Right lobe of liver (tissue), 6 donors: Measurements from ENCODE around the gene HAP1. TPM values are rescaled to one million over a fixed set of nuclear protein-coding genes. Genes with fewer than 3 reads are reported as not detected.
A peak's percentile ranks its signal among the peaks of the same experiment; 100 is the strongest.
"Not testable (repeated sequence)": the region's sequence is repeated elsewhere in the genome, so short reads cannot be mapped to it uniquely, and the experiment has no call there.

ENCODE experiments used
- ATAC-seq, 4 donors: fragments of 200-7000 bp; cut with Tn5 transposase; one replicate each; pipeline ENCODE4 v1.9.1; 2020; ENCODE audit warnings: mild to moderate bottlenecking in 4 of 4, moderate library complexity in 4 of 4
- DNase-seq, 3 donors: peaks; one replicate each; pipeline ENCODE4 v3.0.0-alpha.2; 2020
- H3K27ac ChIP-seq, 3 donors: fragments of 200-600 bp; one replicate each; pipeline ENCODE4 v1.8.0; 2022
- H3K27me3 ChIP-seq, 2 donors: fragments of 200-600 bp; one replicate each; pipeline ENCODE4 v1.8.0; 2022
- H3K36me3 ChIP-seq, 4 donors: fragments of 200-600 bp; sonication (generic) in 1 of 4; one replicate each; pipeline versions ENCODE4 v1.5.1 to v1.8.0; 2017 to 2022; ENCODE audit warnings: control low read depth in 1 of 4
- H3K4me1 ChIP-seq, 4 donors: fragments of 200-600 bp; sonication (generic) in 1 of 4; one replicate each; pipeline versions ENCODE4 v1.5.1 to v1.8.0; 2017 to 2022; ENCODE audit warnings: control low read depth in 1 of 4
- H3K4me3 ChIP-seq, 3 donors: fragments of 200-600 bp; one replicate each; pipeline ENCODE4 v1.8.0; 2022
- H3K9me3 ChIP-seq, 4 donors: fragments of 200-600 bp; sonication (generic) in 1 of 4; one replicate each; pipeline versions ENCODE4 v1.5.1 to v1.8.0; 2017 to 2022; ENCODE audit warnings: control low read depth in 1 of 4
- CTCF ChIP-seq, 4 donors: fragments of 200-600 bp in 3 of 4; fragments of 450-650 bp in 1 of 4; IDR thresholded peaks; one replicate each; pipeline versions ENCODE4 v1.5.1 to v1.8.0; 2016 to 2022; ENCODE audit warnings: antibody characterized with exemption in 4 of 4, mild to moderate bottlenecking in 2 of 4
- POLR2A ChIP-seq: fragments of 450-650 bp; IDR thresholded peaks from one replicate; pipeline ENCODE4 v1.6.1; 2017; ENCODE audit warnings: antibody characterized with exemption, mild to moderate bottlenecking
- WGBS: methylation state at CpG from one replicate; pipeline ENCODE4 v1.1.6; 2018; ENCODE audit warnings: low coverage, low lambda C conversion rate; ENCODE audit not compliant: insufficient coverage; ENCODE audit errors: missing lambda C conversion rate; 5-methylcytosine and 5-hydroxymethylcytosine counted together
- intact Hi-C, 2 donors: fragments of 100-400 bp; cut with DNase I; formaldehyde crosslinking; loops; one replicate each; pipeline versions ENCODE4 v1.11.2 to v1.14.1; 2022
- total RNA-seq, 6 experiments: library from RNA; depleted of rRNA in 2 of 6; stranded (reverse); fragments of >200 nt in 2 of 6; fragmentation: NEBNext Ultra II Directional in 3 of 6; extraction: Animal tissue kit (Norgen Biotek cat#: 25700) in 3 of 6; gene quantifications; one replicate each; pipeline versions ENCODE4 v1.1.0 to v1.2.4, GENCODE V29; 2016 to 2023
- donor health status: DM: no; HTN: yes; CAD: no.
- donor health status: DM: no; HTN: no; CAD: no.
- donor health status: DM: no; HTN: no; CAD: no.
- donor health status: DM: no; HTN: yes; CAD: no.
- donor health status: DM: no; HTN: yes; CAD: no.

HAP1 gene
- total RNA-seq, 6 experiments from 2014 or later = 0.07 to 0.10 (median 0.07) TPM; not detected in 3

DNA sequence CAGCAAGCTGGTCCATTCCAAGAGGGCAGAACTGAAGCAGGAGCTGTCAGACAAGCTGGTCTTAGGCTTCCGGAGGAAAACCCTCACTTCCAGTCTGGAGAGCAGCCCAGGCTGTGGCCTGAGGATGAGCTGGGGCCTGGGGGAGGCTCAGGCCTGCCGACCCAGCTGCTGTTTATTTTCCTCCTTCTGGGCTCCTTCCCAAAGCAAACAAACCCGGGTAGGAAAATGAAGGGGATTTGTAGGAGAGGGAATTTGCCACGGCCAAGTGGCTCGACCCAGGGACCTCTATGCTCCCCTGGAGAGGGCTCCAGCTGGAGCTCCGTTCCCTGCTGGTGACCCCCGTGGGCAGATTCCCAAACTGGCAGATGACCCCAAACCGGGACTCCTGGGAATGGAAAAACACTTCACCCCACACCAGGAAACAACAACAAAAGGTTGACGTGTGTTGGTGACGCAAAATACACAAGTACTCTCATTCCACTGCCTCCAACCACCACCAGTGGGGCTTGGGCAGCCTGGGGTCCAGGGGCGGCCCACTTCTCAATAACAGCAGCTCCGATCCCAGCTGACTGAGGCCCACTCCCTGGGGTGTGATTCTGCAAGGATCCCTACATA lies 43.2 kb upstream of the HAP1 start:
- peak in 1 of 4 donors; percentile 23 for TF ChIP-seq CTCF (IDR thresholded peaks at IDR 0.05)
- peak; percentile 26 for TF ChIP-seq POLR2A
- DNase-seq (peak; percentile 79 to 90 (median 89)), ATAC-seq (peak; percentile 72 to 83 (median 78))
- WGBS = 4% methylated on average over 8 of the region's 12 CpGs
- H3K4me3 ChIP-seq = peak overlapping the region in 1 of 3 donors; percentile 0
- H3K27me3 ChIP-seq = no peaks in the 10 kb centered on the region
- H3K4me1 ChIP-seq = peaks cover 0 to 79% (median 42%) of the 10 kb centered on the region in 4 donors
- H3K27ac ChIP-seq = peak overlapping the region; percentile 86 to 99 (median 96)
- intact Hi-C loops = no loop called here
- H3K9me3 ChIP-seq = no peaks in the 10 kb centered on the region
- no peaks in the 10 kb centered on the region for H3K36me3 ChIP-seq

DNA sequence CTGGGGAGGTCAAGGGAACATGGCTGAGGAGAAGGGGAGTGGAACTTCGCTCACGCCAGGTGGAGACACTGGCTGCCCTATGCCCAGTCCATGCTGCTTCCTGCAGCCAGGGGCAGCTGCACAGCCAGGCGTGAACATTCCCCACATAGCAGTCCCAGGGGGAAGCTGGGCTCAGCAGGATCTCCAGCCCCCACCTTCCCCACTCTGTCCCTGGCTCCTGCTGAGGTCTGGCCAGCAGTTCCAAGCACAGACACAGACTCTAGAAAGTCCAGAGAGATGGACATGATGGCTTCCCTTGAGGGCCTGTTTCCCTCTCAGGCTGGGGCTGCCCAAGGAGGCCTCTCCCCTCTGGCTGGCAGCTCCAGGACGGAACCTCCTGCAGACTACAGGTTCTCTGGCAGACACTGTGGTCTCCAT lies 42.7 kb upstream of the HAP1 start:
- no peaks in the 10 kb centered on the region for H3K9me3 ChIP-seq
- H3K27ac ChIP-seq = peak overlapping the region; percentile 86 to 99 (median 96)
- H3K36me3 ChIP-seq = no peaks in the 10 kb centered on the region
- H3K4me1 ChIP-seq = peaks cover 0 to 78% (median 40%) of the 10 kb centered on the region in 4 donors
- no peak overlapping the region for H3K4me3 ChIP-seq
- DNase-seq (peak in 1 of 3 donors; percentile 74), ATAC-seq (peak; percentile 17 to 57 (median 38))
- TF ChIP-seq CTCF (IDR thresholded peaks at IDR 0.05) = peak; percentile 33 to 45 (median 36)
- TF ChIP-seq POLR2A = no peak
- no CpG with 5 or more reads among the region's 4 CpGs for WGBS
- no peaks in the 10 kb centered on the region for H3K27me3 ChIP-seq
- intact Hi-C loops = no loop called here

GRCh38 chr17:41776262-41776900 lies 41.9 kb upstream of the HAP1 start:
- DNase-seq, H3K4me3 ChIP-seq, ATAC-seq, H3K9me3 ChIP-seq, H3K27me3 ChIP-seq, intact Hi-C loops, H3K36me3 ChIP-seq: not testable (repeated sequence)
- peaks cover 0 to 78% (median 40%) of the 10 kb centered on the region in 4 donors for H3K4me1 ChIP-seq
- 77% methylated on average over 11 of the region's 14 CpGs for whole genome bisulfite sequencing
- H3K27ac ChIP-seq = peak overlapping the region; percentile 86 to 99 (median 96)

DNA sequence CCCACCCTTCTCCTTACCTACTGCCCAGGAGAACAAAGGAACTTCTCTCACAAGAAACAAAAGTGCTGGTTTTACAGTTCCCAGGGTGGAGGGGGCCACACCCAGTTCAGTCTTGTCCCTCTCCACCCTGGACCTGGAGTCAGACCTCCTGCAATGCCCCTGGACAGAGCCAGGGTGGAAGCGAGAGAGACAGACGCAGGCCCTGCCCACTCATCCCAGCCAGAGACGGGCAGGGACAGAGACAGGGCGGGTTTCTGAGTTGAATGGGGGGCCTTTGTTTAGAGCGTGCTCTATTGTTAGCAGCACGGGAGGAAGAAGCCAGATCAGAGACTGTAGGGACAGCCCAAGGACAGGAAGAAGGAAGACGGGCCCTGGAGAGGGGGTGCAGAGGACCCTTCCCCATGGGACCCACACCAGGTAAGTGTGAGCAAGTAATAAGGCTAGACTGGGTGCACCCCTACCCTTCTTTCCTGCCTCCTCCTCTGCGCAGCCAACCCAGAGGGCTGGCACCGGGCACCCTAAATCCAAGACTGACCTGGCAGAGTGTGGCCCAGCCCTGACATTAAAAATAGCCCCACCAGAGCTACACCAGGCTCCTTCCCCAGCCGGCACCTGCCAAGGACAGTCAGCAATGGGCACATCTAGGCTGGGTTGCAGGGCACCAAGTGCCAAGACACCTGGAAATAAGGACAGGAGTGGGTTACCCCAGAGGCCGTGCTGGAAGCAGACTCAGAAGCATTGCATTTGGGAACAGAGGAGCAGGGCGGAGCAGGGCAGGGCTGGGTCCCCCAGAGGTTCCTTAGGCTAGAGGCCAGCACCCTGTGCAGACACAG lies 41.2 kb upstream of the HAP1 start:
- ATAC-seq = no peak
- H3K36me3 ChIP-seq = peaks cover 0 to 10% (median 1%) of the 10 kb centered on the region in 4 donors

More for the DNA sequence above, 41.2 kb upstream of the HAP1 start:
- Histone ChIP-seq H3K4me1 (peaks cover 0 to 77% (median 40%) of the 10 kb centered on the region in 4 donors), H3K27me3 (no peaks in the 10 kb centered on the region), H3K9me3 (no peaks in the 10 kb centered on the region), H3K4me3 (no peak overlapping the region), H3K27ac (peak overlapping the region; percentile 65 to 99 (median 96))
- DNase-seq = no peak
- no peak for TF ChIP-seq CTCF (IDR thresholded peaks at IDR 0.05)
- WGBS = 74% methylated on average over 7 of the region's 12 CpGs
- intact Hi-C loops = no loop called here
